ENCODE results near the gene TSPO. TPM values are rescaled to one million over a fixed set of nuclear protein-coding genes. Genes with fewer than 3 reads are reported as not detected.

TSPO gene
- total RNA-seq, 2 donors from 2014 or later, result 113 to 225 TPM

DNA sequence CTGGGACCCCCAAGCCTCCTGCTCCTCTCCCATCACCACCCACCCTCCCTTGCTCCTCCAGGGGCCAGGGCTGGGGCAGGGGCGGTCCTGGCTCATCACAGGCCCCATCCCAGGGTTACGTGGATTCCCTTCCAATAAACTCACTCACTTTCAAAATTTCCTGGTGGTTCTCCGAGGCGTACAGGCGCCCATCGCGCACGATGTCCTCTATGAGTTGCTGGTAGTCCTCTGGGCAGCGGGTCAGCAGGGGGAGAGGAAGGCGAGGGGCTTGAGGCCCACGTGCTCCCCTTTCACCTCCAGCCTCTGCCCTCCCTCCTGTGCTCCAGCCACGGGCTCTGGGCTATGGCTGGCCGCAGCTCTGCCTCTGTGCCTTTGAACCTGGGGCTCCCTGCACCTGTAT, 56.0 kb downstream of the TSPO start:
- 67 to 71% methylated on average over 11 to 13 of the region's 13 CpGs for WGBS, 2 donors
- Histone ChIP-seq H3K4me1 (no peaks in the 10 kb centered on the region), H3K4me3 (no peak overlapping the region), H3K27me3 (no peaks in the 10 kb centered on the region), H3K9me3 (no peaks in the 10 kb centered on the region), H3K36me3 (replicated peaks in 1 of 2; ENCODE audit: insufficient read depth in 1 of 2, low read depth in 2 of 2) (no peaks in the 10 kb centered on the region), H3K27ac (no peak overlapping the region)
- DNase-seq, result no peak
- TF ChIP-seq POLR2A (IDR thresholded peaks at IDR 0.05), result no peak
- TF ChIP-seq, protein P1, sequence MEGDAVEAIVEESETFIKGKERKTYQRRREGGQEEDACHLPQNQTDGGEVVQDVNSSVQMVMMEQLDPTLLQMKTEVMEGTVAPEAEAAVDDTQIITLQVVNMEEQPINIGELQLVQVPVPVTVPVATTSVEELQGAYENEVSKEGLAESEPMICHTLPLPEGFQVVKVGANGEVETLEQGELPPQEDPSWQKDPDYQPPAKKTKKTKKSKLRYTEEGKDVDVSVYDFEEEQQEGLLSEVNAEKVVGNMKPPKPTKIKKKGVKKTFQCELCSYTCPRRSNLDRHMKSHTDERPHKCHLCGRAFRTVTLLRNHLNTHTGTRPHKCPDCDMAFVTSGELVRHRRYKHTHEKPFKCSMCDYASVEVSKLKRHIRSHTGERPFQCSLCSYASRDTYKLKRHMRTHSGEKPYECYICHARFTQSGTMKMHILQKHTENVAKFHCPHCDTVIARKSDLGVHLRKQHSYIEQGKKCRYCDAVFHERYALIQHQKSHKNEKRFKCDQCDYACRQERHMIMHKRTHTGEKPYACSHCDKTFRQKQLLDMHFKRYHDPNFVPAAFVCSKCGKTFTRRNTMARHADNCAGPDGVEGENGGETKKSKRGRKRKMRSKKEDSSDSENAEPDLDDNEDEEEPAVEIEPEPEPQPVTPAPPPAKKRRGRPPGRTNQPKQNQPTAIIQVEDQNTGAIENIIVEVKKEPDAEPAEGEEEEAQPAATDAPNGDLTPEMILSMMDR (IDR thresholded peaks at IDR 0.05), result no peak
- intact Hi-C loops (cut with DNase I), result no loop called here
- ATAC-seq, result no peak

DNA sequence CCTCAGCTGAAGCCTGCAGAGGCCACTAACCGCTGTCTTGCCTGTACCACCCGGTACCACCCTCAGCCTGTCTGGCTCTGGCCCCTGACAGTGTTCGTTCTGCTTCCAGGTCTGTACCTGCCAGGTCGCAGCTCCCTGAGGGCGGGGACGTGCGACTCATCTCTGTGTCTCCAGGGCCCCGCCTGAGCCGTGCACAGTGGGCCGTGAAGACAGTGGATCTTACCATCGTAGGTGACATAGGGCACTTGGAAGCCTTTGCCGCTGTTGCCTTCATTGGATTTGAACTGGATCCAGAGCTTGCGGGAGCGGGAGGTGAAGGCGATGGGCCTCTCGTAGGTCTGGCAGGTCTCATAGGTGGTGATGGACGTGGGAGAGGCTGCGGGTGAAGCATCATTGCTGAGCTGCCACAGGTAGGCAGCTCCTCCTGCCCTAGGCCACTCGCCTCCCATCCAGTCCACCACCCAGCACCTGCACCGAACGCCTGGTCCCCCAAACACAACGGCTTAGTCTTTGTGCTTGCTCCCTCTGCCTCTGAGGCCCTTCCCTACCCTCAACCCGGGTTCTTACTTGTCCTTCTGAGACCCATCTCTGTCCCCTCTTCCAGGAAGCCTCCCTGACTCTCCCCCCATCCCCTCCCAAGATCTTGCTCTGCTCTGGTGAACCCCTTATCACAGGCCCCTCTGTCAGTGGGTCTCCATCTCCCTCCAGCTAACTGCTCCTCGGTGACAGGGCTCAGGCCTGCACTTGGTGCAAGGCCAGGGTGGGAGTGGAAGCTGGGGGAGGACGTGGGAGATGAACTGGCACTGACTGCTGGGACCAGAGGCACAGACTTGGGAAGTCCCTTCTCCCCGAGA, 56.7 kb downstream of the TSPO start:
- TF ChIP-seq, protein P1 (IDR thresholded peaks at IDR 0.05), result no peak
- TF ChIP-seq POLR2A (IDR thresholded peaks at IDR 0.05), result no peak
- no peak overlapping the region for H3K27ac ChIP-seq
- no peaks in the 10 kb centered on the region for H3K9me3 ChIP-seq
- no peak overlapping the region for H3K4me3 ChIP-seq
- H3K36me3 ChIP-seq (replicated peaks in 1 of 2; ENCODE audit: insufficient read depth in 1 of 2, low read depth in 2 of 2), result no peaks in the 10 kb centered on the region
- 67 to 71% methylated on average over 11 to 22 of the region's 26 CpGs for WGBS, 2 donors
- ATAC-seq (no peak), DNase-seq (no peak)
- H3K27me3 ChIP-seq, result no peaks in the 10 kb centered on the region
- intact Hi-C loops (cut with DNase I), result no loop called here
- H3K4me1 ChIP-seq, result no peaks in the 10 kb centered on the region

DNA sequence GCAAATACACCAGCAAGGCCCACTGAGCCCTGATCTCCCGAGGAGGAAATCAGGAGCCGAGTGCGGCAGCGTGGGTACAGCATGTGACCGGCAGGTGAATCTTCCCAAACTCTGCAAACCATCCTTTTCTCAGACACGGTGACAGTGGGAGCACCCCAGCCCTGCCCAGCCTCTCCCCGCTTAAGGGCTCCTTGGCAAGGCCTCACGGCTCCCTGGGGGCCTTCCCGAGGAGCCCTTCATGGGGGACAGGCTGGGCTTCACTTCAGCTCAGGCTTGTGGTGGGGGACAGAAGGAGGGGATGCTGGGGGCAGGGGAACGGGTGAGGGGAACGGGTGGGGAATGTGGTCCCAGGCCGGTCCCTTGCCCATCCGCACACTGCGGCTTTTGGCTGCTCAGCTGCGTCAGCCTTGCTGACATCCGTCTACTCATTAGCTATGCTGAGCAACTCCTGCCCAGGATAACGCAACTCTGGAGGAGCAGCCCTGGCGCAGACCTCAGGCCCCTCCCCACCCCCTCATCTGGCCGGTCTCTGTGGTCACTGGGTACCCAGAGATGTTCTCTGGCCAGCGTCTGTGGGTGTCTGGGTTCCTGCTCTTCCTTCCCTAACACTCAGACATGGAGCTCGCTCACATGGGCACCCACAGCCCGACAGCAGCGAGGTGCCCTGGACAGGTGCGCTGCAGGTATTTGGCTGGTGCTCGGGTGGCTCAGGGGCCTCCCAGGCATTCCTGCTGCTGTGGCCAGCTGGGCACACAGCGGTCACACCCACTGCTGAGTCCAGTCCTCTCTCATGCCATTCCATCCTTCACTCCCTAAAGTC, 57.6 kb downstream of the TSPO start:
- H3K27me3 ChIP-seq, result no peaks in the 10 kb centered on the region
- H3K4me3 ChIP-seq, result no peak overlapping the region
- DNase-seq (no peak), ATAC-seq (no peak)
- intact Hi-C loops (cut with DNase I), result no loop called here
- no peaks in the 10 kb centered on the region for H3K9me3 ChIP-seq
- 77 to 81% methylated on average over 4 to 26 of the region's 26 CpGs for WGBS, 2 donors
- no peaks in the 10 kb centered on the region for H3K36me3 ChIP-seq (replicated peaks in 1 of 2; ENCODE audit: insufficient read depth in 1 of 2, low read depth in 2 of 2)
- no peaks in the 10 kb centered on the region for H3K4me1 ChIP-seq
- no peak overlapping the region for H3K27ac ChIP-seq
- TF ChIP-seq, protein P1 (IDR thresholded peaks at IDR 0.05), result no peak
- no peak for TF ChIP-seq POLR2A (IDR thresholded peaks at IDR 0.05)

DNA sequence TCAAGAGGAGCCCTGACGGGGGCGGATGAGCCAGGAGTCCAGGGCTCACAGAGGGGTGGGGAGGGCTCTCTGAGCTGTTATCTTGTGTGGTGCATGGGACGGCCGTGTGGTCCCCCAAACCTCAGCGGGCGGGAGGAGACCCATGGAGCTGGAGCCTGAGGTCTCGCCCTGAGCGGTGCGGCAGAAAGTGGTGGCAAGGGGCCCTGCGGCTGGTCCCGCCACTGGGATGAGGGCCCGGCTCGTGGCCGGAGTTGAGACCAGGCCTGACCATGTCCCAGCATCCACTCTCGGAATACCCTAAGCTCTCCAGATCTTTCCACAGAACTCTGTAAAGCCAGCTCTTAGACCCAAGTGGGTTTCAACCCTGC, 58.1 kb downstream of the TSPO start:
- 79 to 83% methylated on average over 13 to 14 of the region's 15 CpGs for WGBS, 2 donors

More for the DNA sequence above, 58.1 kb downstream of the TSPO start:
- H3K27ac ChIP-seq, result no peak overlapping the region
- no peak overlapping the region for H3K4me3 ChIP-seq
- DNase-seq (no peak), ATAC-seq (no peak)
- no peaks in the 10 kb centered on the region for H3K36me3 ChIP-seq (replicated peaks in 1 of 2; ENCODE audit: insufficient read depth in 1 of 2, low read depth in 2 of 2)
- no peaks in the 10 kb centered on the region for H3K4me1 ChIP-seq
- TF ChIP-seq, protein P1 (IDR thresholded peaks at IDR 0.05), result no peak
- no peak for TF ChIP-seq POLR2A (IDR thresholded peaks at IDR 0.05)
- intact Hi-C loops (cut with DNase I), result no loop called here
- no peaks in the 10 kb centered on the region for H3K9me3 ChIP-seq
- H3K27me3 ChIP-seq, result no peaks in the 10 kb centered on the region
